SU-DHL-6 (cell line): ENCODE measurements around the gene ZNF467.

Experiments
- EZH2phosphoT487 ChIP-seq: fragments of 200-600 bp; sonication (generic), shearing (Covaris generic); conservative IDR thresholded peaks from 2 replicates; pipeline ENCODE4 v1.6.1; 2018; ENCODE audit warnings: mild to moderate bottlenecking, antibody characterized with exemption, low read length, moderate library complexity, mixed read lengths
- TF ChIP-seq, protein P1 (sequence below): fragments of 200-600 bp; sonication (generic); IDR thresholded peaks from one replicate; pipeline ENCODE4 v1.5.1; 2017; ENCODE audit warnings: antibody characterized with exemption, mild to moderate bottlenecking, low read length, moderate library complexity; ENCODE audit not compliant: insufficient read depth, poor library complexity, severe bottlenecking

GRCh38 chr7:149785402-149785801 is 12.0 kb upstream of the ZNF467 start:
- no peak for TF ChIP-seq EZH2phosphoT487
- TF ChIP-seq, protein P1, sequence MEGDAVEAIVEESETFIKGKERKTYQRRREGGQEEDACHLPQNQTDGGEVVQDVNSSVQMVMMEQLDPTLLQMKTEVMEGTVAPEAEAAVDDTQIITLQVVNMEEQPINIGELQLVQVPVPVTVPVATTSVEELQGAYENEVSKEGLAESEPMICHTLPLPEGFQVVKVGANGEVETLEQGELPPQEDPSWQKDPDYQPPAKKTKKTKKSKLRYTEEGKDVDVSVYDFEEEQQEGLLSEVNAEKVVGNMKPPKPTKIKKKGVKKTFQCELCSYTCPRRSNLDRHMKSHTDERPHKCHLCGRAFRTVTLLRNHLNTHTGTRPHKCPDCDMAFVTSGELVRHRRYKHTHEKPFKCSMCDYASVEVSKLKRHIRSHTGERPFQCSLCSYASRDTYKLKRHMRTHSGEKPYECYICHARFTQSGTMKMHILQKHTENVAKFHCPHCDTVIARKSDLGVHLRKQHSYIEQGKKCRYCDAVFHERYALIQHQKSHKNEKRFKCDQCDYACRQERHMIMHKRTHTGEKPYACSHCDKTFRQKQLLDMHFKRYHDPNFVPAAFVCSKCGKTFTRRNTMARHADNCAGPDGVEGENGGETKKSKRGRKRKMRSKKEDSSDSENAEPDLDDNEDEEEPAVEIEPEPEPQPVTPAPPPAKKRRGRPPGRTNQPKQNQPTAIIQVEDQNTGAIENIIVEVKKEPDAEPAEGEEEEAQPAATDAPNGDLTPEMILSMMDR, result no peak
